Measurements from ENCODE around the gene GMDS. TPM values are rescaled to one million over a fixed set of nuclear protein-coding genes. Genes with fewer than 3 reads are reported as not detected.

GMDS gene
- total and polyA plus RNA-seq, 4 donors: 7.3 to 28.3 (median 16.1) TPM

- H3K9ac ChIP-seq (ENCODE audit: insufficient read depth in 1 of 2, low read length in 2 of 2): no peak overlapping the region
These were observed 42.1 kb downstream of the GMDS start for GRCh38 chr6:2203264-2203663.

DNA sequence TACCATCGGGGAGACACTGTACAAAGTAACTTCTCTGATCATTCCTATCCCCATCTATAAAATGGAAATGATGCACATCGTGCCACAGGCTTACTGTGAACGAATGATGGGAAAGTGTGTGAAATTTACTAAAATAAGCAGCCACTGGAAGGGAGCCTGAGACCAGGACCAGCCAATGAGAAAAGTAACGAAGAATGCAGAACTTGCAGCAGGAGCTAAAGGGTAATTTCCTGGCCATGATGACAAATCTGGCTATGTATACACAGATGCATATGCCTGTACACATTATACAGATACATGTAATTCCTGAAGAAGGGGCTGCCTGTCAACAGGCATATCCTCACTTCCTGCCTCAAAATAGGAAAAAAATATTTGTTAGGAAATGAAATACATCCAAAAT lies 47.4 kb downstream of the GMDS start:
- Histone ChIP-seq H3K36me3 (ENCODE audit: control insufficient read depth in 4 of 4, insufficient read depth in 4 of 4, low read length in 4 of 4) (no peaks in the 10 kb centered on the region), H3K9ac (ENCODE audit: insufficient read depth in 1 of 2, low read length in 2 of 2) (no peak overlapping the region), H3K4me3 (no peak overlapping the region), H3K9me3 (ENCODE audit: control insufficient read depth in 4 of 4, insufficient read depth in 3 of 4, low read length in 3 of 4) (no peaks in the 10 kb centered on the region), H3K4me1 (ENCODE audit: control insufficient read depth in 5 of 5, insufficient read depth in 5 of 5, low read length in 5 of 5) (peaks cover 0 to 3% (median 2%) of the 10 kb centered on the region in 5 donors), H3K27me3 (ENCODE audit: control insufficient read depth in 3 of 3, insufficient read depth in 3 of 3, low read length in 2 of 3) (no peaks in the 10 kb centered on the region), H3K27ac (ENCODE audit: low read depth in 1 of 2, low read length in 1 of 2) (no peak overlapping the region)
- 86 to 91% methylated on average over 4 of the region's 4 CpGs for WGBS, 2 donors
- no peak for DNase-seq
- no peak for ATAC-seq (ENCODE audit: insufficient read depth, low FRiP score)
- TF ChIP-seq, protein P1, sequence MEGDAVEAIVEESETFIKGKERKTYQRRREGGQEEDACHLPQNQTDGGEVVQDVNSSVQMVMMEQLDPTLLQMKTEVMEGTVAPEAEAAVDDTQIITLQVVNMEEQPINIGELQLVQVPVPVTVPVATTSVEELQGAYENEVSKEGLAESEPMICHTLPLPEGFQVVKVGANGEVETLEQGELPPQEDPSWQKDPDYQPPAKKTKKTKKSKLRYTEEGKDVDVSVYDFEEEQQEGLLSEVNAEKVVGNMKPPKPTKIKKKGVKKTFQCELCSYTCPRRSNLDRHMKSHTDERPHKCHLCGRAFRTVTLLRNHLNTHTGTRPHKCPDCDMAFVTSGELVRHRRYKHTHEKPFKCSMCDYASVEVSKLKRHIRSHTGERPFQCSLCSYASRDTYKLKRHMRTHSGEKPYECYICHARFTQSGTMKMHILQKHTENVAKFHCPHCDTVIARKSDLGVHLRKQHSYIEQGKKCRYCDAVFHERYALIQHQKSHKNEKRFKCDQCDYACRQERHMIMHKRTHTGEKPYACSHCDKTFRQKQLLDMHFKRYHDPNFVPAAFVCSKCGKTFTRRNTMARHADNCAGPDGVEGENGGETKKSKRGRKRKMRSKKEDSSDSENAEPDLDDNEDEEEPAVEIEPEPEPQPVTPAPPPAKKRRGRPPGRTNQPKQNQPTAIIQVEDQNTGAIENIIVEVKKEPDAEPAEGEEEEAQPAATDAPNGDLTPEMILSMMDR (IDR thresholded peaks at IDR 0.05; ENCODE audit: control extremely low read depth, extremely low read depth): no peak

More at GRCh38 chr6:2203264-2203663, 42.1 kb downstream of the GMDS start:
- H3K9me3 ChIP-seq (ENCODE audit: control insufficient read depth in 4 of 4, insufficient read depth in 3 of 4, low read length in 3 of 4): peaks cover 0 to 5% (median 0%) of the 10 kb centered on the region in 4 donors
- H3K4me3 ChIP-seq: no peak overlapping the region
- ATAC-seq (ENCODE audit: insufficient read depth, low FRiP score): no peak
- peak in 2 of 3 donors; percentile 48 to 75 for DNase-seq
- TF ChIP-seq, protein P1 (IDR thresholded peaks at IDR 0.05; ENCODE audit: control extremely low read depth, extremely low read depth): no peak
- WGBS, 2 donors: 56% methylated on average over 3 of the region's 3 CpGs
- no peak overlapping the region for H3K27ac ChIP-seq (ENCODE audit: low read depth in 1 of 2, low read length in 1 of 2)
- peaks cover 0 to 6% (median 0%) of the 10 kb centered on the region in 5 donors for H3K4me1 ChIP-seq (ENCODE audit: control insufficient read depth in 5 of 5, insufficient read depth in 5 of 5, low read length in 5 of 5)
- no peaks in the 10 kb centered on the region for H3K27me3 ChIP-seq (ENCODE audit: control insufficient read depth in 3 of 3, insufficient read depth in 3 of 3, low read length in 2 of 3)
- H3K36me3 ChIP-seq (ENCODE audit: control insufficient read depth in 4 of 4, insufficient read depth in 4 of 4, low read length in 4 of 4): no peaks in the 10 kb centered on the region

GRCh38 chr6:2197177-2197671 lies 48.2 kb downstream of the GMDS start:
- Histone ChIP-seq H3K36me3 (ENCODE audit: control insufficient read depth in 4 of 4, insufficient read depth in 4 of 4, low read length in 4 of 4) (no peaks in the 10 kb centered on the region), H3K4me3 (no peak overlapping the region), H3K9me3 (ENCODE audit: control insufficient read depth in 4 of 4, insufficient read depth in 3 of 4, low read length in 3 of 4) (no peaks in the 10 kb centered on the region), H3K27ac (ENCODE audit: low read depth in 1 of 2, low read length in 1 of 2) (no peak overlapping the region), H3K27me3 (ENCODE audit: control insufficient read depth in 3 of 3, insufficient read depth in 3 of 3, low read length in 2 of 3) (no peaks in the 10 kb centered on the region), H3K9ac (ENCODE audit: insufficient read depth in 1 of 2, low read length in 2 of 2) (no peak overlapping the region), H3K4me1 (ENCODE audit: control insufficient read depth in 5 of 5, insufficient read depth in 5 of 5, low read length in 5 of 5) (peaks cover 0 to 3% (median 0%) of the 10 kb centered on the region in 5 donors)
- WGBS, 2 donors: 77 to 86% methylated on average over 7 of the region's 7 CpGs
- DNase-seq: no peak
- no peak for ATAC-seq (ENCODE audit: insufficient read depth, low FRiP score)
- TF ChIP-seq, protein P1 (IDR thresholded peaks at IDR 0.05; ENCODE audit: control extremely low read depth, extremely low read depth): no peak

Measured in lung (tissue), 12 donors.